Heart left ventricle (tissue), 16 donors: ENCODE data around the gene IL1RAPL1. TPM values are rescaled to one million over a fixed set of nuclear protein-coding genes. Genes with fewer than 3 reads are reported as not detected.

ENCODE experiments used
- ATAC-seq, 4 donors: fragments of 200-7000 bp; cut with Tn5 transposase; one replicate each; pipeline ENCODE4 v1.9.1; 2020 to 2022; ENCODE audit warnings: moderate library complexity in 4 of 4, mild to moderate bottlenecking in 3 of 4, moderate number of reproducible peaks in 1 of 4
- DNase-seq, 5 donors: peaks; one replicate each; pipeline ENCODE4 v3.0.0-alpha.2; 2020
- H3K27ac ChIP-seq, 12 donors: fragments of 200-600 bp; sonication (generic) in 4 of 12; one replicate each; pipeline versions ENCODE4 v1.5.0 to v1.8.0; 2016 to 2022; ENCODE audit warnings: mild to moderate bottlenecking in 2 of 12
- H3K27me3 ChIP-seq, 9 donors: fragments of 200-600 bp; sonication (generic) in 2 of 9; one replicate each; pipeline versions ENCODE4 v1.5.1 to v1.8.0; 2016 to 2022; ENCODE audit warnings: mild to moderate bottlenecking in 3 of 9
- H3K36me3 ChIP-seq, 9 donors: fragments of 200-600 bp; sonication (generic) in 2 of 9; one replicate each; pipeline versions ENCODE4 v1.5.0 to v1.8.0; 2018 to 2022; ENCODE audit warnings: mild to moderate bottlenecking in 2 of 9
- H3K4me1 ChIP-seq, 12 donors: fragments of 200-600 bp; sonication (generic) in 4 of 12; one replicate each; pipeline versions ENCODE4 v1.5.0 to v1.8.0; 2016 to 2022; ENCODE audit warnings: mild to moderate bottlenecking in 3 of 12
- H3K4me3 ChIP-seq, 12 donors: fragments of 200-600 bp; sonication (generic) in 4 of 12; one replicate each; pipeline versions ENCODE4 v1.5.0 to v1.8.0; 2017 to 2022; ENCODE audit warnings: mild to moderate bottlenecking in 9 of 12, moderate library complexity in 4 of 12
- H3K9me3 ChIP-seq, 12 donors: fragments of 200-600 bp; sonication (generic) in 4 of 12; one replicate each; pipeline versions ENCODE4 v1.5.0 to v1.8.0; 2016 to 2022; ENCODE audit warnings: mild to moderate bottlenecking in 1 of 12
- POLR2A ChIP-seq, 2 donors: fragments of 450-650 bp; IDR thresholded peaks; one replicate each; pipeline ENCODE4 v1.6.1; 2017; ENCODE audit warnings: antibody characterized with exemption in 2 of 2, mild to moderate bottlenecking in 2 of 2, moderate library complexity in 2 of 2
- WGBS, 4 donors: extraction: QIAGEN DNeasy Blood & Tissue Kit in 2 of 4; methylation state at CpG; one replicate each; pipeline versions ENCODE4 v1.1.5 to v1.1.7; 2013 to 2018; 5-methylcytosine and 5-hydroxymethylcytosine counted together
- intact Hi-C, 10 donors: fragments of 100-400 bp; cut with DNase I; formaldehyde crosslinking; loops; one replicate each; pipeline versions ENCODE4 v1.11.1 to v1.14.2; 2022
- polyA plus RNA-seq, 2 donors: library from polyadenylated mRNA; stranded (reverse); fragments of 200-250 nt; gene quantifications; one replicate each; pipeline ENCODE4 v1.2.3, GENCODE V29; 2013
- total RNA-seq, 9 donors: library from RNA; depleted of rRNA in 2 of 9; stranded (reverse); fragments of >200 nt in 2 of 9; fragmentation: NEBNext Ultra II Directional in 3 of 9; extraction: Animal tissue kit (Norgen Biotek cat#: 25700) in 3 of 9; gene quantifications; one replicate each; pipeline versions ENCODE4 v1.1.0 to v1.2.4, GENCODE V29; 2016 to 2023
- TF ChIP-seq, protein P1 (sequence below), 12 donors: fragments of 200-600 bp; sonication (generic) in 4 of 12; IDR thresholded peaks; one replicate each; pipeline versions ENCODE4 v1.5.0 to v1.8.0; 2018 to 2022; ENCODE audit warnings: antibody characterized with exemption in 12 of 12, mild to moderate bottlenecking in 5 of 12
- donor health status: ischemic (EF 13 %, LVEDD 7.1; RV severe dilation, severe dysfunction).
- donor health status: healthy with polysubstance abuse.
- donor health status: DM: no; HTN: yes; CAD: no.
- donor health status: DM: no; HTN: no; CAD: no.
- donor health status: ischemic (EF 25% LVEDD 6.9; RV normal size, moderate dysfunction).
- donor health status: ischemic (EF 25% LVEDD 5.7; RV mildly dilated, moderate dysfunction).
- donor health status: healthy.
- donor health status: DM: yes; HTN: yes; CAD: no.
- donor health status: ischemic (EF 35%, LVEDD 5.7; RV mildly dilated, moderate dysfunction).
- donor health status: nonischemic (EF 11% LVEDD 7.7; RV severe dilation, severe dysfunction).
- donor health status: DM: yes; HTN: yes; CAD: no.
- donor health status: PGD.
- donor health status: ischemic (EF 29% LVEDD 5.4; RV normal size, mild dysfunction).
- donor health status: nonischemic (EF 23%, LVEDD 6.1; RV moderate dilation, normal function).

IL1RAPL1 gene
- total and polyA plus RNA-seq, 11 donors: 0.42 to 4.7 (median 2.3) TPM

DNA sequence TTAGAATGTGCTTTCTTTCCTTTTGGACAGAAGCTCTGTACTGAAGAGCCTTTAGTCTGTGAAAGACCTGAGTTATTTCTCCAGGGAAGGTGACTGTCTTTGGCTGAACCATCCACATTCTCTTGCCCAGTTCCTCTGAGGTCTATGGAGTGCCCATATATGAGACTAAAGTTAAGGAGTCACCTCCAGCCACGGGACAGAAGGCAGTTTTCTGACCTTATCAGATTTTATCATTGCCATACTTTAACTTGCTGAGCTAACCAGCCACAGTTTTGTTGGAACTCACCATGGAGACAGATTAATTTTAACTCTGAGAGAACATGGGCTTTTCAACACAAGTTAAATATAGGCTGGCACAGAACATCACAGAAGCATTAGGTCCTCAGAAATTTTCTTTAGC lies 26.3 kb downstream of the IL1RAPL1 start:
- ATAC-seq (peak; percentile 65 to 83 (median 80)), DNase-seq (peak in 1 of 5 donors; percentile 16)
- 8 to 17% (median 11%) methylated on average over 1 of the region's 1 CpG for WGBS, 4 donors
- Histone ChIP-seq H3K4me3 (no peak overlapping the region), H3K4me1 (peaks cover 0 to 6% (median 0%) of the 10 kb centered on the region in 12 donors), H3K27ac (peak overlapping the region in 10 of 12 donors; percentile 32 to 89 (median 69)), H3K27me3 (no peaks in the 10 kb centered on the region), H3K36me3 (no peaks in the 10 kb centered on the region), H3K9me3 (no peaks in the 10 kb centered on the region)
- no peak for TF ChIP-seq POLR2A (IDR thresholded peaks at IDR 0.05)
- TF ChIP-seq, protein P1, sequence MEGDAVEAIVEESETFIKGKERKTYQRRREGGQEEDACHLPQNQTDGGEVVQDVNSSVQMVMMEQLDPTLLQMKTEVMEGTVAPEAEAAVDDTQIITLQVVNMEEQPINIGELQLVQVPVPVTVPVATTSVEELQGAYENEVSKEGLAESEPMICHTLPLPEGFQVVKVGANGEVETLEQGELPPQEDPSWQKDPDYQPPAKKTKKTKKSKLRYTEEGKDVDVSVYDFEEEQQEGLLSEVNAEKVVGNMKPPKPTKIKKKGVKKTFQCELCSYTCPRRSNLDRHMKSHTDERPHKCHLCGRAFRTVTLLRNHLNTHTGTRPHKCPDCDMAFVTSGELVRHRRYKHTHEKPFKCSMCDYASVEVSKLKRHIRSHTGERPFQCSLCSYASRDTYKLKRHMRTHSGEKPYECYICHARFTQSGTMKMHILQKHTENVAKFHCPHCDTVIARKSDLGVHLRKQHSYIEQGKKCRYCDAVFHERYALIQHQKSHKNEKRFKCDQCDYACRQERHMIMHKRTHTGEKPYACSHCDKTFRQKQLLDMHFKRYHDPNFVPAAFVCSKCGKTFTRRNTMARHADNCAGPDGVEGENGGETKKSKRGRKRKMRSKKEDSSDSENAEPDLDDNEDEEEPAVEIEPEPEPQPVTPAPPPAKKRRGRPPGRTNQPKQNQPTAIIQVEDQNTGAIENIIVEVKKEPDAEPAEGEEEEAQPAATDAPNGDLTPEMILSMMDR (IDR thresholded peaks at IDR 0.05): no peak
- intact Hi-C loops: loop anchor here in 3 of 10 donors (5.0 to 10.0 kb wide), 3 partner anchors 231 to 239 kb away; no protein-coding TSS in a partner anchor

- WGBS, 4 donors: 31 to 71% (median 39%) methylated on average over 2 of the region's 2 CpGs
- H3K4me3 ChIP-seq: no peak overlapping the region
- intact Hi-C loops: no loop called here
- no peaks in the 10 kb centered on the region for H3K9me3 ChIP-seq
- no peaks in the 10 kb centered on the region for H3K27me3 ChIP-seq
- TF ChIP-seq POLR2A (IDR thresholded peaks at IDR 0.05): no peak
- TF ChIP-seq, protein P1 (IDR thresholded peaks at IDR 0.05): no peak
- DNase-seq (no peak), ATAC-seq (no peak)
- H3K36me3 ChIP-seq: no peaks in the 10 kb centered on the region
- no peak overlapping the region for H3K27ac ChIP-seq
- H3K4me1 ChIP-seq: peaks cover 0 to 6% (median 0%) of the 10 kb centered on the region in 12 donors
These were observed 38.0 kb downstream of the IL1RAPL1 start for GRCh38 chrX:28625223-28625622.

- Histone ChIP-seq H3K4me3 (no peak overlapping the region), H3K9me3 (no peaks in the 10 kb centered on the region), H3K36me3 (no peaks in the 10 kb centered on the region), H3K27me3 (no peaks in the 10 kb centered on the region), H3K27ac (no peak overlapping the region), H3K4me1 (peaks cover 0 to 6% (median 0%) of the 10 kb centered on the region in 12 donors)
- DNase-seq: no peak
- 83 to 96% (median 90%) methylated on average over 2 of the region's 2 CpGs for WGBS, 4 donors
- ATAC-seq: no peak
- intact Hi-C loops: no loop called here
- TF ChIP-seq POLR2A (IDR thresholded peaks at IDR 0.05): no peak
- TF ChIP-seq, protein P1 (IDR thresholded peaks at IDR 0.05): no peak
These were observed 39.3 kb downstream of the IL1RAPL1 start for GRCh38 chrX:28626515-28626914.

DNA sequence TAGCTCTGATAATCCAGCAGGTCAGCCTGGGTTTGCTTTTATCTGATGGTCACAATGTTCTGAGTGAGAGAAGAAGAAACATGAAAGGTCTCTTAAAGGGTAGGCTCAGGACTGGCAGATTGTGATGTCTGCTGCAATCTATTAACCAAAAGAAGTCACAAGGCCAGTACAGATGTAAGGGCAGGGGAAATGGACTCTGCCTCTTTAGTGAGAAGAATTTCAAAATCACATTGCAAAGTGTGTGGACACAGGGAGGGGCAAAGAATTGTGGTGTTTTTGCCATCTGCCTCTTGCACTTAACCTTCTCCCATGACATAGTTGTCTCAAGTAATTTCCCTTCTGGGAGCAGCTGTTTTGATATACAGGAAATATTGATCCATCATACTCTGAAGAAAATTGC lies 40.9 kb downstream of the IL1RAPL1 start:
- H3K9me3 ChIP-seq: no peaks in the 10 kb centered on the region
- peaks cover 0 to 6% (median 0%) of the 10 kb centered on the region in 12 donors for H3K4me1 ChIP-seq
- intact Hi-C loops: no loop called here
- no peak overlapping the region for H3K27ac ChIP-seq
- no peaks in the 10 kb centered on the region for H3K27me3 ChIP-seq
- TF ChIP-seq, protein P1 (IDR thresholded peaks at IDR 0.05): no peak
- no peak for TF ChIP-seq POLR2A (IDR thresholded peaks at IDR 0.05)
- ATAC-seq (peak in 3 of 4 donors; percentile 13 to 45 (median 33)), DNase-seq (no peak)
- H3K36me3 ChIP-seq: no peaks in the 10 kb centered on the region
- no peak overlapping the region for H3K4me3 ChIP-seq
